Cardiac muscle cell (in vitro differentiated cells and primary cell): ENCODE results near the gene CORO1C. TPM values are rescaled to one million over a fixed set of nuclear protein-coding genes. Genes with fewer than 3 reads are reported as not detected.

Experiments
- DNase-seq, 2 donors: peaks; one replicate each; pipeline versions ENCODE4 v3.0.0 to v3.0.0-alpha.2; 2010 to 2017; ENCODE audit warnings: low read depth in 1 of 2, low spot score in 1 of 2
- H3K27ac ChIP-seq: fragments of 200-600 bp; sonication (generic); 2 replicates; pipeline ENCODE4 v1.5.1; 2016
- H3K27me3 ChIP-seq: fragments of 200-600 bp; sonication (generic); 2 replicates; pipeline ENCODE4 v1.6.0; 2016; ENCODE audit warnings: control low read depth
- H3K36me3 ChIP-seq: fragments of 200-600 bp; sonication (generic); 2 replicates; pipeline ENCODE4 v1.5.1; 2016; ENCODE audit warnings: control low read depth
- H3K4me1 ChIP-seq: fragments of 200-600 bp; sonication (generic); 2 replicates; pipeline ENCODE4 v1.8.1; 2017; ENCODE audit warnings: low read depth, mild to moderate bottlenecking, mixed run types
- H3K4me3 ChIP-seq: fragments of 200-600 bp; sonication (generic); 2 replicates; pipeline ENCODE4 v1.5.1; 2016; ENCODE audit warnings: mild to moderate bottlenecking
- H3K9me3 ChIP-seq: fragments of 200-600 bp; sonication (generic); 2 replicates; pipeline ENCODE4 v1.5.1; 2017; ENCODE audit warnings: low read depth, mild to moderate bottlenecking, control low read depth
- CTCF ChIP-seq: IDR thresholded peaks from 2 replicates; pipeline ENCODE4 v1.5.1; 2012; ENCODE audit warnings: low read depth, mild to moderate bottlenecking, low read length
- polyA plus RNA-seq: library from polyadenylated mRNA; unstranded; fragments of >200 nt; fragmentation: Nextera tagmentation; extraction: Ambion mirVana; gene quantifications from 2 replicates; pipeline ENCODE4 v1.2.1, GENCODE V29; 2016
- total RNA-seq: library from RNA; depleted of rRNA; stranded (reverse); fragments of >200 nt; gene quantifications from 2 replicates; pipeline ENCODE4 v1.2.3, GENCODE V29; 2016

Gene CORO1C
- total and polyA plus RNA-seq, 2 experiments from 2014 or later = 65.4 to 72.5 TPM

- H3K36me3 ChIP-seq = peaks cover 3% of the 10 kb centered on the region
- H3K4me1 ChIP-seq = peaks cover 27% of the 10 kb centered on the region
- DNase-seq = no peak
- H3K27me3 ChIP-seq = no peaks in the 10 kb centered on the region
- no peak for TF ChIP-seq CTCF
- H3K9me3 ChIP-seq = no peaks in the 10 kb centered on the region
- peak overlapping the region; percentile 60 for H3K27ac ChIP-seq
- H3K4me3 ChIP-seq = no peak overlapping the region
Measured at GRCh38 chr12:108670066-108670631, 61.2 kb downstream of the CORO1C start.

- Histone ChIP-seq H3K9me3 (no peaks in the 10 kb centered on the region), H3K27ac (no peak overlapping the region), H3K27me3 (no peaks in the 10 kb centered on the region), H3K4me1 (peaks cover 35% of the 10 kb centered on the region), H3K36me3 (no peaks in the 10 kb centered on the region), H3K4me3 (no peak overlapping the region)
- peak in 1 of 2 donors; percentile 70 for DNase-seq
- TF ChIP-seq CTCF = no peak
Measured at GRCh38 chr12:108668542-108668941, 62.8 kb downstream of the CORO1C start.

GRCh38 chr12:108668063-108668462, 63.3 kb downstream of the CORO1C start:
- Histone ChIP-seq H3K4me1 (peaks cover 35% of the 10 kb centered on the region), H3K4me3 (no peak overlapping the region), H3K27ac (no peak overlapping the region), H3K27me3 (no peaks in the 10 kb centered on the region), H3K36me3 (no peaks in the 10 kb centered on the region), H3K9me3 (no peaks in the 10 kb centered on the region)
- DNase-seq = no peak
- TF ChIP-seq CTCF = no peak

- no peaks in the 10 kb centered on the region for H3K27me3 ChIP-seq
- no peaks in the 10 kb centered on the region for H3K36me3 ChIP-seq
- H3K9me3 ChIP-seq = no peaks in the 10 kb centered on the region
- no peak for DNase-seq
- peak overlapping the region; percentile 91 for H3K27ac ChIP-seq
- TF ChIP-seq CTCF = no peak
- H3K4me3 ChIP-seq = no peak overlapping the region
- peaks cover 35% of the 10 kb centered on the region for H3K4me1 ChIP-seq
Measured at GRCh38 chr12:108667349-108667748, 64.0 kb downstream of the CORO1C start.

GRCh38 chr12:108666401-108666881, 64.9 kb downstream of the CORO1C start:
- Histone ChIP-seq H3K36me3 (peaks cover 4% of the 10 kb centered on the region), H3K4me3 (no peak overlapping the region), H3K4me1 (peaks cover 35% of the 10 kb centered on the region), H3K27ac (peak overlapping the region; percentile 91), H3K27me3 (no peaks in the 10 kb centered on the region), H3K9me3 (no peaks in the 10 kb centered on the region)
- DNase-seq = peak in 1 of 2 donors; percentile 73
- TF ChIP-seq CTCF = no peak
